Activated naive CD4-positive, alpha-beta T cell treated with anti-CD3 and anti-CD28 coated beads, Interleukin-2, amount 10 ng/mL, durations not matched to agents 7 days and 5 days (primary cell): Measurements from ENCODE around the gene ZNF710.
A peak's percentile ranks its signal among the peaks of the same experiment; 100 is the strongest.
"Not testable (repeated sequence)": the region's sequence is repeated elsewhere in the genome, so short reads cannot be mapped to it uniquely, and the experiment has no call there.

Experiments
- CTCF ChIA-PET: fragments of 350-600 bp; sonication (Branson Sonifier 250); formaldehyde crosslinking; loops from one replicate; lab custom pipeline; 2021; ENCODE audit warnings: antibody characterized with exemption; lab: Charles Lee
- DNase-seq: peaks from one replicate; pipeline ENCODE4 v3.0.0-alpha.2; 2020
- H3K27ac Mint-ChIP-seq: one replicate; pipeline ENCODE4 v1.8.0; 2021; ENCODE audit warnings: mild to moderate bottlenecking, moderate library complexity, mixed read lengths
- H3K27me3 Mint-ChIP-seq: one replicate; pipeline ENCODE4 v1.8.0; 2021; ENCODE audit warnings: mild to moderate bottlenecking, mixed read lengths
- H3K36me3 Mint-ChIP-seq: one replicate; pipeline ENCODE4 v1.8.0; 2021; ENCODE audit warnings: mixed read lengths
- H3K4me1 Mint-ChIP-seq: one replicate; pipeline ENCODE4 v1.8.0; 2021; ENCODE audit warnings: mixed read lengths
- H3K4me3 Mint-ChIP-seq: one replicate; pipeline ENCODE4 v1.8.0; 2021; ENCODE audit warnings: mild to moderate bottlenecking, moderate library complexity, mixed read lengths
- H3K9me3 Mint-ChIP-seq: one replicate; pipeline ENCODE4 v1.8.0; 2021; ENCODE audit warnings: mixed read lengths

Gene ZNF710

GRCh38 chr15:90101130-90101968, 100.2 kb downstream of the ZNF710 start:
- peak; percentile 65 for DNase-seq
- Mint-ChIP-seq H3K27me3 (peaks cover 36% of the 10 kb centered on the region), H3K4me1 (peaks cover 61% of the 10 kb centered on the region), H3K36me3 (peaks cover 19% of the 10 kb centered on the region), H3K4me3 (peak overlapping the region; percentile 78), H3K9me3 (no peaks in the 10 kb centered on the region), H3K27ac (peak overlapping the region; percentile 97)
- CTCF ChIA-PET: interaction anchor here (1.2 to 1.7 kb wide), 2 partner anchors 15 to 151 kb away, joined by 3 to 5 read pairs; no protein-coding TSS in a partner anchor

- Mint-ChIP-seq H3K27ac (peak within 1 kb of the TSS; percentile 97), H3K4me3 (peak within 1 kb of the TSS; percentile 78), H3K4me1 (peaks cover 54% of the 10 kb centered on the region), H3K9me3 (no peaks in the 10 kb centered on the region), H3K27me3 (peaks cover 45% of the 10 kb centered on the region), H3K36me3 (peaks cover 17% of the 10 kb centered on the region)
- CTCF ChIA-PET: interaction anchor here (0.8 to 1.7 kb wide), 3 partner anchors 16 to 150 kb away, joined by 3 to 5 read pairs (median 5); no protein-coding TSS in a partner anchor
- DNase-seq: peak; percentile 81
Measured at GRCh38 chr15:90101969-90102890, 101.1 kb downstream of the ZNF710 start, which contains the start of gene IDH2. Gene IDH2 (minus strand): TSS chr15:90102468. CDS start chr15:90102390, 78 bp downstream.

DNA sequence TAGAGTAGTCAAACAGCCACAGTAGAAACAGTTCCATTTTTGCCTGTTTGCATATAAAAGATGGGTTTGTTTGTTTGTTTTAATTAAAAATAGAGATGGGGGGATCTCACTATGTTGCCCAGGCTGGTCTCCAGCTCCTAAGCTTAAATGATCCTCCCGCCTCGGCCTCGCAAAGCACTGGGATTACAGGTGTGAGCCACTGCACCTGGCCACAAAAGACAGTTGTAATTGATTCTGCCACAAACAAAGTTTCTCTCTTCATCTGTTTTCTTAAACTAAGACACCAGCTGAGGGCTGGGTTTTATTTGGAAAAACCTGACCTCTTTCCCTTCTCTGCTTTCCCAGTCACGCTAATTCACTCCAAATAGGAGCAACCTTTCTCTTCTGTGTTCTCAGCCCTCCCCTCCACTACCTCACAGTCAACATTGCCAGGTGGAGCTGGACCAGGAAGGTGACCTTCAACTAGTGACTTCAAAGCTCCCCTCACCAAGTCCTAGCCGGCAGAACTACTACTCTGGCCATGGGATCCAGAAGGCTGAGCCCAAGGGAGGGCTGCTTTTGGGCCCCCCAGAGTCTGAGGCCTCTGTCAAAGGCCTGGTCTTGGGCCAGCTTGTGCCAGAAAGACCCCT, 102.7 kb downstream of the ZNF710 start:
- no peak overlapping the region for H3K27ac Mint-ChIP-seq
- peak overlapping the region; percentile 73 for H3K4me3 Mint-ChIP-seq
- DNase-seq: no peak
- peaks cover 39% of the 10 kb centered on the region for H3K4me1 Mint-ChIP-seq
- H3K27me3 Mint-ChIP-seq: peaks cover 46% of the 10 kb centered on the region
- no peaks in the 10 kb centered on the region for H3K9me3 Mint-ChIP-seq
- H3K36me3 Mint-ChIP-seq: peaks cover 16% of the 10 kb centered on the region
- CTCF ChIA-PET: interaction anchor here (0.6 to 1.1 kb wide), 2 partner anchors 61 to 205 kb away, joined by 3 read pairs; no protein-coding TSS in a partner anchor

GRCh38 chr15:90104551-90104950, 103.4 kb downstream of the ZNF710 start:
- Mint-ChIP-seq H3K27me3 (peaks cover 53% of the 10 kb centered on the region), H3K9me3 (no peaks in the 10 kb centered on the region), H3K27ac (no peak overlapping the region), H3K4me1 (peaks cover 32% of the 10 kb centered on the region), H3K36me3 (peaks cover 11% of the 10 kb centered on the region), H3K4me3 (no peak overlapping the region)
- CTCF ChIA-PET: no interaction called here
- DNase-seq: no peak

DNA sequence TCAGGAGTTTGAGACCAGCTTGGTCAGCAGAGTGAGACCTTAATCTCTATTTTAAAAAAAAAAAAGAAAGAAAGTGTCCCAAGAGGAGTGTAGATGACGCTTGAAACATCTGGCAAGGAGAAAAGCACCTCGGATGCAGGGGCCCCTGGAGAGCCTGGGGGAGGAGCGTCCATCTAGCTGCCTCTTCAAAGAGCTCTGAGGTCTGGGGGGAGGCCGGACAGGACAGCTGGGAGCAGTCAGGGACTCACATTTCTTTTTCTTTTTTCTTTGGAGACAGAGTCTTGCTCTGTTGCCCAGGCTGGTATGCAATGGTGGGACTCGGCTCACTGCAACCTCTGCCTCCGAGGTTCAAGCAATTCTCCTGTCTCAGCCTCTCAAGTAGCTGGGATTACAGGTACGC, 104.4 kb downstream of the ZNF710 start:
- Mint-ChIP-seq H3K27me3 (peaks cover 56% of the 10 kb centered on the region), H3K36me3 (peaks cover 5% of the 10 kb centered on the region), H3K9me3 (no peaks in the 10 kb centered on the region), H3K4me1 (peaks cover 22% of the 10 kb centered on the region), H3K4me3 (no peak overlapping the region), H3K27ac (no peak overlapping the region)
- DNase-seq: no peak
- CTCF ChIA-PET: interaction anchor here (0.8 kb wide), 1 partner anchor 109 kb away, joined by 3 read pairs; no protein-coding TSS in a partner anchor

DNA sequence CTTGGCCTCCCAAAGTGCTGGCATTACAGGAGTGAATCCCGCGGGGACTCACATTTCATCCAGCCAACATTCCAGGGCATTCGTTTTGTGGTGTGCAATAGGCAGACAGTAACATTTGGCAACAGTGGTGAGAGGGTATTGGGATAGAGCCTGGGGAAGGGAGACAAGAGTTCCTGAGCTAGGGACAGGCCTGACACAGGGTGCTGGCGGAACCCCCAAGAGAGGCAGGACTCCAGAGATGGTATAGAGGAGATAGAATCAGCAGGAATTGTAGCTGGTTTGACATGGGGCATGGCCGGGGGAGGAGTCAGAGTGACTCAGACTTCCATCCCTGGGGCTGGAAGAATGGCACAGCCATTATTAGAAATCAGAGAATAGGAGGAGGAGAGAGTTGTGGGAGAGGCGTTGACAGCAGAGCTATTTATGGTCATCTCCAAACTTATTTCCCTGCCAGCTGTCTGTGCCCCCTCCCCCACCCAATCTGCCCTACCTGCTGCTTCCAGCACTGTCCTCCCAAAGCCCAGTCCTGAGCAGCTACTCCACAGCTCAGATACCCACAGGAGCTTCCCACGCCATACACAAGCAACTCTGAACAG, 105.5 kb downstream of the ZNF710 start:
- peaks cover 1% of the 10 kb centered on the region for H3K36me3 Mint-ChIP-seq
- CTCF ChIA-PET: interaction anchor here (1.3 kb wide), 1 partner anchor 19 kb away, joined by 4 read pairs; no protein-coding TSS in a partner anchor
- H3K27me3 Mint-ChIP-seq: peaks cover 56% of the 10 kb centered on the region
- DNase-seq: no peak
- H3K9me3 Mint-ChIP-seq: no peaks in the 10 kb centered on the region
- H3K4me3 Mint-ChIP-seq: no peak overlapping the region
- no peak overlapping the region for H3K27ac Mint-ChIP-seq
- peaks cover 14% of the 10 kb centered on the region for H3K4me1 Mint-ChIP-seq

DNA sequence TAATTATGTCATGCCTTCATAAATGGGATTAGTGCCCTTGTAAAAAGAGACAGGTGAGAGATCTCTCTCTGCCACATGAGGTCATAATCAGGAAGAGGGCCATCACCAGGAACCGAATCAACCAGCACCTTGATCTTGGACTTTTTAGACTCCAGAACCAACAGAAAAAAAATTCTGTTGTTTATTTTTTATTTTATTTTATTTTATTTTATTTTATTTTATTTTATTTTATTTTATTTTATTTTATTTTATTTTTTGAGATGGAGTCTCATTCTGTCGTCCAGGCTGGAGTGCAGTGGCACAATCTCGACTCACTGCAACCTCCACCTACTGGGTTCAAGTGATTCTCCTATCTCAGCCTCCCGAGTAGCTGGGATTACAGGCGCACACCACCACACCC, 106.9 kb downstream of the ZNF710 start:
- CTCF ChIA-PET: interaction anchor here (1.7 kb wide), 1 partner anchor 11 kb away, joined by 4 read pairs; no protein-coding TSS in a partner anchor
- H3K4me3 Mint-ChIP-seq, H3K4me1 Mint-ChIP-seq, DNase-seq, H3K36me3 Mint-ChIP-seq, H3K9me3 Mint-ChIP-seq, H3K27ac Mint-ChIP-seq: not testable (repeated sequence)
- H3K27me3 Mint-ChIP-seq: peaks cover 52% of the 10 kb centered on the region

DNA sequence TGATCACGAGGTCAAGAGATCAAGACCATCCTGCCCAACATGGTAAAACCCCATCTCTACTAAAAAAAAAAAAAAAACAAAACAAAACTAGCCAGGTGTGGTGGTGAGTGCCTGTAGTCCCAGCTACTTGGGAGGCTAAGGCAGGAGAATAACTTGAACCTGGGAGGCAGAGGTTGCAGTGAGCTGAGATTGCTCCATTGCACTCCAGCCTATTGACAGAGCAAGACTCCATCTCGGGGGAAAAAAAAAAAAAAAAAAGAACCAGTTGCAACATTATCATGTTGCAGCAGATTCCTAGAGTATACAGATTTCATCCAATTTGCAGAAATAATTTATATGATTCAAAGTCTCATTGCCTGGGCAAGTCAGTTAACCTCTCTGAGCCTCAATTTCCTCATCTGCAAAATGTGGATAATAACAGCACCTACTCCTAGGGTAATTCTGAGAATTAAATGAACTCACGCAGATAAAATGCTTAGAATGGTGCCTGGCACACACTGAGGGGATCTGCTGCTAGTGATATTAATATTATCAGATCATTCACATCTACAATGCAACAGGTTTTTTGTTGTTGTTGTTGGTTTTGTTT, 108.1 kb downstream of the ZNF710 start:
- not testable (repeated sequence) for H3K36me3 Mint-ChIP-seq, H3K27ac Mint-ChIP-seq, H3K4me3 Mint-ChIP-seq, DNase-seq, H3K4me1 Mint-ChIP-seq, H3K9me3 Mint-ChIP-seq
- CTCF ChIA-PET: interaction anchor here (0.7 to 1.7 kb wide), 2 partner anchors 10 to 177 kb away, joined by 3 to 4 read pairs; no protein-coding TSS in a partner anchor
- peaks cover 40% of the 10 kb centered on the region for H3K27me3 Mint-ChIP-seq

DNA sequence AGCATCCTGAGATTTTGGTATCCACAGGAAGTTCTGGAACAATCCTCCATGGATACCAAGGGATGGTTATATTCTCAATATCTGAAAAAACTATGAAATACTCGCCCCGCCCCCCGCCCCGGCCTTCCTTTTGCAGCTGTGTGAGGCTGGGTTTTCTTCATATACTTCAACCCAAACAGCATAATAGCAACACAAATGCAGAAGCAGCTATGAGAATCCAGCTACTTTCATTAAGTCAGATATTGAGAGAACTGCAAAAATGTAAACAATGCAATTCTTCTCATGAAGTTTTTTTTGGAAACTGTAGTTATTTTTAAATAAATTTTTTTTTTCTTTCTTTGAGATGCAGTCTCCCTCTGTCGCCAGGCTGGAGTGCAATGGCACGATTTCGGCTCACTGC, 112.0 kb downstream of the ZNF710 start:
- H3K4me1 Mint-ChIP-seq: no peaks in the 10 kb centered on the region
- peaks cover 14% of the 10 kb centered on the region for H3K27me3 Mint-ChIP-seq
- H3K27ac Mint-ChIP-seq: no peak overlapping the region
- no peak overlapping the region for H3K4me3 Mint-ChIP-seq
- peaks cover 5% of the 10 kb centered on the region for H3K36me3 Mint-ChIP-seq
- H3K9me3 Mint-ChIP-seq: peaks cover 11% of the 10 kb centered on the region
- DNase-seq: no peak
- CTCF ChIA-PET: no interaction called here

DNA sequence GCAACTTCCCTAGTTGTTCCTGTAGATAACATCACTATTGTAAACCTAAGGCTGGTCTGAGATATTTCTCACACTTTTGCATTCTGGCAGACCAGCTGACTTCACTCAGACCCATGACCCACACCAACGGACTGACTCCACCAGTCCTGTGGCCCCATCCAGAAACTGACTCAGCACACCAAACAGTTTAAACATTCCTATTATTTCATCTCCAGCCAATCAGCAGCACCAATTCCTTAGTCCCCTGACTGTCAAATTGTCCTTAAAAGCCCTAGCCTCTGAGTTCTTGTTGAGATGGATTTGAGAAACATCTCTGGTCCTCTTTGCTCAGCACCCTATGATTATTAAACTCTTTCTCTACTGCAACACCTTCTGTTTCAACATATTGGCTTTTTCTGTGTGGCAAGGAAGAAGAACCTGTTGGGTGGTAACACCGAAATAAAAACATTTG, 113.4 kb downstream of the ZNF710 start:
- Mint-ChIP-seq H3K9me3 (peaks cover 11% of the 10 kb centered on the region), H3K27me3 (peaks cover 18% of the 10 kb centered on the region), H3K4me1 (no peaks in the 10 kb centered on the region), H3K27ac (no peak overlapping the region), H3K36me3 (peaks cover 5% of the 10 kb centered on the region), H3K4me3 (no peak overlapping the region)
- CTCF ChIA-PET: interaction anchor here (0.6 kb wide), 1 partner anchor 179 kb away, joined by 3 read pairs; no protein-coding TSS in a partner anchor
- no peak for DNase-seq

GRCh38 chr15:90115783-90116182, 114.7 kb downstream of the ZNF710 start:
- H3K9me3 Mint-ChIP-seq: peaks cover 11% of the 10 kb centered on the region
- H3K27me3 Mint-ChIP-seq: peaks cover 22% of the 10 kb centered on the region
- H3K36me3 Mint-ChIP-seq: peaks cover 5% of the 10 kb centered on the region
- no peak for DNase-seq
- H3K27ac Mint-ChIP-seq: no peak overlapping the region
- CTCF ChIA-PET: no interaction called here
- no peaks in the 10 kb centered on the region for H3K4me1 Mint-ChIP-seq
- H3K4me3 Mint-ChIP-seq: no peak overlapping the region

DNA sequence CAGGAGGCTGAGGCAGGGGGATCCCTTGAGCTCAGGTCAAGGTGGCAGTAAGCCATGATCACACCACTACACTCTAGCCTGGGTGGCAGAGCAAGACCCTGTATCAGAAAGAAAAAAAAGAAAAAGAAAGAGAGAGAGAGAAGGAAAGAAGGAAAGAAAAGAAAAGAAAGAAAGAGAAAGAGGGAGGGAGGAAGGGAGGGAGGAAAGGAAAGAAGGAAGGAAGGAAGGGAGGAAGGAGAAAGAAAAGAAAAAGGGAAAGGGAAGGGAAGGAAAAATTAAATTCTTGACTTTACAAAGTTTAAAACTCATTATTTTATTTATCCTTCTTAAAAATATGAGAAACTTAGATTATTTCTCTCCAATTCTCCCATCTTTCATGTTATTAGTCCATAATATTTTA, 118.2 kb downstream of the ZNF710 start:
- Mint-ChIP-seq H3K27me3 (peaks cover 25% of the 10 kb centered on the region), H3K4me1 (no peaks in the 10 kb centered on the region), H3K36me3 (peaks cover 3% of the 10 kb centered on the region), H3K9me3 (peaks cover 8% of the 10 kb centered on the region), H3K27ac (no peak overlapping the region), H3K4me3 (no peak overlapping the region)
- DNase-seq: no peak
- CTCF ChIA-PET: interaction anchor here (1.1 kb wide), 1 partner anchor 11 kb away, joined by 4 read pairs; no protein-coding TSS in a partner anchor

DNA sequence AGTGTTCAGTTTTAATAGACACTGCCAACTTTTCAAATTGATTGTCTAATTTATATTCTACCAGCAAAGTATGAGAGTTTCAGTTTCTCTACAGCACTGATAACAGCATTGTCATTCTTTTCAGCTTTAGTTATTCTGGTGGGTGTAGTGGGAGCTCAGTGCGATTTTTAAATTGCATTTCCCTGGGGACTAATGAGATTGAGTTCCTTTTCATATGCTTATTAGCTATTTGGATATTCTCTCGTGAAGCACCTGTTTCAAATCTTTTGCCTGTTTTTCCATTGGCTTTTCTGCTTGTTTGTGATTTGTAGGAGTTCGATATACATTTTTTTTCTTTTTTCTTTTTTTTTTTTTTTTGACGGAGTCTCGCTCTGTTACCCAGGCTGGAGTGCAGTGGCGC, 120.0 kb downstream of the ZNF710 start:
- CTCF ChIA-PET: interaction anchor here (0.7 kb wide), 1 partner anchor 166 kb away, joined by 5 read pairs; no protein-coding TSS in a partner anchor
- no peaks in the 10 kb centered on the region for H3K9me3 Mint-ChIP-seq
- no peak overlapping the region for H3K27ac Mint-ChIP-seq
- H3K4me1 Mint-ChIP-seq: no peaks in the 10 kb centered on the region
- H3K36me3 Mint-ChIP-seq: no peaks in the 10 kb centered on the region
- no peak for DNase-seq
- H3K4me3 Mint-ChIP-seq: no peak overlapping the region
- peaks cover 23% of the 10 kb centered on the region for H3K27me3 Mint-ChIP-seq
